Measurements from ENCODE around the gene MISP. TPM values are rescaled to one million over a fixed set of nuclear protein-coding genes. Genes with fewer than 3 reads are reported as not detected.

The MISP gene
- total RNA-seq, 1 donor from 2014 or later, result not detected

GRCh38 chr19:803686-804418, 52.9 kb downstream of the MISP start:
- no peak overlapping the region for H3K4me3 Mint-ChIP-seq

GRCh38 chr19:804419-805165, 53.7 kb downstream of the MISP start:
- H3K4me1 Mint-ChIP-seq, result peaks cover 26% of the 10 kb centered on the region
- H3K4me3 Mint-ChIP-seq, result no peak overlapping the region
- no peak for DNase-seq
- H3K36me3 Mint-ChIP-seq (ENCODE audit: low read depth), result peaks cover 67% of the 10 kb centered on the region
- no peak overlapping the region for H3K27ac Mint-ChIP-seq
- H3K27me3 Mint-ChIP-seq, result no peaks in the 10 kb centered on the region
- no peaks in the 10 kb centered on the region for H3K9me3 Mint-ChIP-seq
- intact Hi-C loops (cut with micrococcal nuclease), result no loop called here

More at GRCh38 chr19:803686-804418, 52.9 kb downstream of the MISP start:
- H3K27ac Mint-ChIP-seq, result no peak overlapping the region
- H3K4me1 Mint-ChIP-seq, result peaks cover 32% of the 10 kb centered on the region
- H3K27me3 Mint-ChIP-seq, result no peaks in the 10 kb centered on the region
- no peaks in the 10 kb centered on the region for H3K9me3 Mint-ChIP-seq
- no peak for DNase-seq
- peaks cover 69% of the 10 kb centered on the region for H3K36me3 Mint-ChIP-seq (ENCODE audit: low read depth)
- intact Hi-C loops (cut with micrococcal nuclease), result no loop called here

DNA sequence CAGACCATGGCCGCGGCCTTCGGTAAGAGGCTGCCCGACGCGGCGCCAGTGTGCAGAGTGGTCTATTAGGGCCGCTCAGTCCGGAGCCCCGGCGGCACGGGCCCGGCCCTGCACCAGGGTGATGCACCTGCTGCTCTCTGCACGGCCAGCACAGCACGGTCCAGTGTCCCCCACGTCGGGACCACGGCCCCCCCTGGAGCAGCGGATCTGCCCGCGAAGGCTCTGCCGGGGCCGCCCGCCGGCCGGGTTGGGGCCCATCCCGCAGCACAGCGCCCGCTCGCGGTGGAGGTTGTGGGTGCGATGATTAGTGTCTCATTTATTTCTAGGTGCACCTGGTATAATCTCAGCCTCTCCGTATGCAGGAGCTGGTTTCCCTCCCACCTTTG, 54.2 kb downstream of the MISP start:
- Mint-ChIP-seq H3K9me3 (no peaks in the 10 kb centered on the region), H3K4me3 (no peak overlapping the region), H3K27me3 (no peaks in the 10 kb centered on the region), H3K4me1 (peaks cover 21% of the 10 kb centered on the region), H3K27ac (no peak overlapping the region), H3K36me3 (ENCODE audit: low read depth) (peaks cover 64% of the 10 kb centered on the region)
- no peak for DNase-seq
- intact Hi-C loops (cut with micrococcal nuclease), result no loop called here

DNA sequence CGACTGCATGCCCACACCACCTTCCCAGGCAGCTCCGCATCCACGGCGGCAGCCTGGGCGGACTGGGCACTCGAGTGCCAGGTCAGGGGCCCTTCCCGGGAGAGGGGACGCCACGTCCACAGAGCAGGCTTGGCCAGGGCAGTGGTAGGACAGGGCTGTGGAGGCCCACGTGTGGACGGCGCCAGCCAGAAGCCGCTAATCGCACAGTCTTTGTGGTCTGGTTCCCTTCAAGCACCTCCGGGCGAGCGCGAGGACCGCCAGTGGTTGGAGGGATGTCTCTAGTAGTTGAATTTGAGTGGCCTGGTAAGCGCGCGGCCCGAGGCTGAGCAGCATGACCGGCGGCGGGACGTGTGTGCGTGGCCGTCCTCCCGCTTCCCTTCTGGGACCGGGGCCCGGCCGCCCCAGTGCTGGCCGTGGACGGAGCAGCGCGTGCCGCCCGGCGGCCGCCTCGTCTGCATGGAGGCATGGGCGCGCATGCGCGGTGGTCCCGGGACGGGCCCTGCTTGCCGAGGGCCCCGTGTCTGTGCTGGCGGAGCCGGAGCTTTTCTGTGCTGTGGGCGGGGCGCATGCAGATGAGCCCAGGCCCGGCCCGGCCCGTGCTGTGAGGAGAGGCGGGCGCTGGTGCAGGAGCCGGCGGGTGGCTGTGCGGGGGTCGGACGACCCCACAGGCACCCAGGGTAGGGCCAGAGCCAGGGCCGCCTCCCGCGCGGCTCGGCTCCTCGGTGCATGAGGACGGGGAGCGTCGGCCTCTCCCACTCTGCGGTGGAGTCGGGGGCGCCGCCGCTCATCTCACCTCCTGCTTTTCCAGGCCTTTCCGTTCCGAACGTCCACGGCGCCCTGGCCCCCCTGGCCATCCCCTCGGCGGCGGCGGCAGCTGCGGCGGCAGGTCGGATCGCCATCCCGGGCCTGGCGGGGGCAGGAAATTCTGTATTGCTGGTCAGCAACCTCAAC, 55.0 kb downstream of the MISP start:
- peaks cover 61% of the 10 kb centered on the region for H3K36me3 Mint-ChIP-seq (ENCODE audit: low read depth)
- no peak overlapping the region for H3K4me3 Mint-ChIP-seq
- intact Hi-C loops (cut with micrococcal nuclease), result no loop called here

DNA sequence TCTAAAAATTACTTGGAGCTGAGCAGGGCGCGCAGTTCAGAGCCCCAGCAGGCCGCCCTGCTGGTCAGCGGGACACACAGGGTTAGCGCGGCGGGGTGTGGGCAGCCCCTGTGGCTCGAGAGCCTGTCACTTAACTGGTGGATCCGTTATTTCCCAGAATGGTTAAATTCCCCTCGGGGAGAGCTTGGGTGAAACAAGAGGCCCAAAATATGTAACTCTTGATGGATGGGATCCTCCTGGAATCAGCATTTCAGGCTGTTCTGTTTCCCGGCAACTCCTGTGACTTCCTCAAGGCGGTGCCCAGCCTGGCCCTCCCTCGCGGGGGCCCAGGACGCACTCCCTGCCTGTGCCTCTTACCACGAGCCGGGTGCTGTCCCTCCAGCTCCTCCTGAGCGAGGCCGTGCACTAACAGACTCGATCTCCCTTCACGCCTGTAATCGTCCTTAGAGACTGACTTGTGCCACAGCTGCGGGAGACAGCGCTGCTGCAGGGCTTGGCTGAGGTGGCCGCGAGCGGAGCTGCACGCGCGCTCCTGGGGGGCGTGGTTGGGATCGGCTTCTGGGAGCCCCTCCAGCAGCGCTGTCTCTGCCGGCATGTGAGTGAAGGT, 56.0 kb downstream of the MISP start:
- intact Hi-C loops (cut with micrococcal nuclease), result no loop called here
- Mint-ChIP-seq H3K27ac (no peak overlapping the region), H3K36me3 (ENCODE audit: low read depth) (peaks cover 60% of the 10 kb centered on the region), H3K4me1 (peaks cover 12% of the 10 kb centered on the region), H3K9me3 (no peaks in the 10 kb centered on the region), H3K4me3 (no peak overlapping the region), H3K27me3 (no peaks in the 10 kb centered on the region)
- no peak for DNase-seq

More for the DNA sequence above, 55.0 kb downstream of the MISP start:
- no peak overlapping the region for H3K27ac Mint-ChIP-seq
- no peak for DNase-seq
- no peaks in the 10 kb centered on the region for H3K27me3 Mint-ChIP-seq
- H3K4me1 Mint-ChIP-seq, result peaks cover 16% of the 10 kb centered on the region
- H3K9me3 Mint-ChIP-seq, result no peaks in the 10 kb centered on the region

- intact Hi-C loops (cut with micrococcal nuclease), result no loop called here
- H3K9me3 Mint-ChIP-seq, result no peaks in the 10 kb centered on the region
- DNase-seq, result no peak
- peaks cover 54% of the 10 kb centered on the region for H3K36me3 Mint-ChIP-seq (ENCODE audit: low read depth)
- H3K27me3 Mint-ChIP-seq, result no peaks in the 10 kb centered on the region
- H3K4me3 Mint-ChIP-seq, result no peak overlapping the region
- H3K27ac Mint-ChIP-seq, result no peak overlapping the region
- H3K4me1 Mint-ChIP-seq, result peaks cover 7% of the 10 kb centered on the region
Measured at GRCh38 chr19:807627-808422, 56.9 kb downstream of the MISP start.

DNA sequence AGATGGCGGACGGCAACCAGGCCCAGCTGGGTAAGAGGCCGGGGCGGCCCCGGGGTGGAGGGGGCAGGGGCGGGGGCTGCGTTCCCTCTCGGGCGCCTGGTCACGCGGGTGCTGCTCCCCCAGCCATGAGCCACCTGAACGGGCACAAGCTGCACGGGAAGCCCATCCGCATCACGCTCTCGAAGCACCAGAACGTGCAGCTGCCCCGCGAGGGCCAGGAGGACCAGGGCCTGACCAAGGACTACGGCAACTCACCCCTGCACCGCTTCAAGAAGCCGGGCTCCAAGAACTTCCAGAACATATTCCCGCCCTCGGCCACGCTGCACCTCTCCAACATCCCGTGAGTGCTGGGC, 57.5 kb downstream of the MISP start:
- no peak for DNase-seq
- Mint-ChIP-seq H3K4me3 (no peak overlapping the region), H3K27ac (no peak overlapping the region), H3K4me1 (peaks cover 6% of the 10 kb centered on the region), H3K9me3 (no peaks in the 10 kb centered on the region), H3K36me3 (ENCODE audit: low read depth) (peaks cover 53% of the 10 kb centered on the region), H3K27me3 (no peaks in the 10 kb centered on the region)
- intact Hi-C loops (cut with micrococcal nuclease), result no loop called here

GRCh38 chr19:810077-810855, 59.4 kb downstream of the MISP start:
- H3K4me3 Mint-ChIP-seq, result no peak overlapping the region
- no peak overlapping the region for H3K27ac Mint-ChIP-seq
- peaks cover 6% of the 10 kb centered on the region for H3K4me1 Mint-ChIP-seq
- DNase-seq, result no peak
- H3K27me3 Mint-ChIP-seq, result no peaks in the 10 kb centered on the region
- H3K36me3 Mint-ChIP-seq (ENCODE audit: low read depth), result peaks cover 54% of the 10 kb centered on the region
- H3K9me3 Mint-ChIP-seq, result no peaks in the 10 kb centered on the region
- intact Hi-C loops (cut with micrococcal nuclease), result no loop called here

- H3K27me3 Mint-ChIP-seq, result no peaks in the 10 kb centered on the region
- H3K9me3 Mint-ChIP-seq, result peaks cover 4% of the 10 kb centered on the region
- no peak for DNase-seq
- H3K36me3 Mint-ChIP-seq (ENCODE audit: low read depth), result peaks cover 55% of the 10 kb centered on the region
- H3K4me3 Mint-ChIP-seq, result no peak overlapping the region
- H3K27ac Mint-ChIP-seq, result no peak overlapping the region
- intact Hi-C loops (cut with micrococcal nuclease), result no loop called here
- peaks cover 6% of the 10 kb centered on the region for H3K4me1 Mint-ChIP-seq
Measured at GRCh38 chr19:810883-811489, 60.1 kb downstream of the MISP start.

DNA sequence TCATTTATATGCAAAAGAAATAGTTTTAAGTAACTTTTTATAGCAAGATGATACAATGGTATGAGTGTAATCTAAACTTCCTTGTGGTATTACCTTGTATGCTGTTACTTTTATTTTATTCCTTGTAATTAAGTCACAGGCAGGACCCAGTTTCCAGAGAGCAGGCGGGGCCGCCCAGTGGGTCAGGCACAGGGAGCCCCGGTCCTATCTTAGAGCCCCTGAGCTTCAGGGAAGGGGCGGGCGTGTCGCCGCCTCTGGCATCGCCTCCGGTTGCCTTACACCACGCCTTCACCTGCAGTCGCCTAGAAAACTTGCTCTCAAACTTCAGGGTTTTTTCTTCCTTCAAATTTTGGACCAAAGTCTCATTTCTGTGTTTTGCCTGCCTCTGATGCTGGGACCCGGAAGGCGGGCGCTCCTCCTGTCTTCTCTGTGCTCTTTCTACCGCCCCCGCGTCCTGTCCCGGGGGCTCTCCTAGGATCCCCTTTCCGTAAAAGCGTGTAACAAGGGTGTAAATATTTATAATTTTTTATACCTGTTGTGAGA, 60.7 kb downstream of the MISP start:
- H3K9me3 Mint-ChIP-seq, result peaks cover 9% of the 10 kb centered on the region
- intact Hi-C loops (cut with micrococcal nuclease), result no loop called here
- no peak overlapping the region for H3K4me3 Mint-ChIP-seq
- H3K4me1 Mint-ChIP-seq, result peaks cover 6% of the 10 kb centered on the region
- H3K27me3 Mint-ChIP-seq, result no peaks in the 10 kb centered on the region
- H3K36me3 Mint-ChIP-seq (ENCODE audit: low read depth), result peaks cover 60% of the 10 kb centered on the region
- no peak overlapping the region for H3K27ac Mint-ChIP-seq
- no peak for DNase-seq

DNA sequence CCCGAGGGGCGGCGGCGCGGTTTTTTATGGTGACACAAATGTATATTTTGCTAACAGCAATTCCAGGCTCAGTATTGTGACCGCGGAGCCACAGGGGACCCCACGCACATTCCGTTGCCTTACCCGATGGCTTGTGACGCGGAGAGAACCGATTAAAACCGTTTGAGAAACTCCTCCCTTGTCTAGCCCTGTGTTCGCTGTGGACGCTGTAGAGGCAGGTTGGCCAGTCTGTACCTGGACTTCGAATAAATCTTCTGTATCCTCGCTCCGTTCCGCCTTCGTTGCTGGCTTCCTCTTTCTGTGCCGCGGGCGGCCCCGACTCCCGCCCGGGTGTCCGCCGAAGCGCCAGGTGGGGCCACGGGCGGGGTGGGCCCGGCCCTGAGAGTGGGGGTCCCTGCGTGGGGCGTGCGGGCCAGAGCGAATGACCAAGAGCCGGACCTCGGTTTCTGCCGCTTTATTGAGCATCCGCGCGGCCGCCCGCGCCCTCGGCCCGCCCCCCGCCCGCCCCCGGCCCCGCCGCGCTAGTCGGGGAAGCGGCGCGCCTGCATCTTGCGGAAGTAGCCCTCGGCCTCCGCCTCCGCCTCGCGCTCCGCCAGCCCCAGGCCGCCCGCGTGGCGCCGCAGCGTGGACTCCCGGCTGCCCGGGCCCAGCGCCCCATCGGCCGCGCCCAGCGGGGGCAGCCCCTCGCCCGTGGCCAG, 61.3 kb downstream of the MISP start:
- H3K27me3 Mint-ChIP-seq, result no peaks in the 10 kb centered on the region

More for the DNA sequence above, 61.3 kb downstream of the MISP start:
- peaks cover 61% of the 10 kb centered on the region for H3K36me3 Mint-ChIP-seq (ENCODE audit: low read depth)
- H3K4me1 Mint-ChIP-seq, result peaks cover 6% of the 10 kb centered on the region
- no peak for DNase-seq
- intact Hi-C loops (cut with micrococcal nuclease), result no loop called here
- H3K27ac Mint-ChIP-seq, result no peak overlapping the region
- no peak overlapping the region for H3K4me3 Mint-ChIP-seq
- peaks cover 15% of the 10 kb centered on the region for H3K9me3 Mint-ChIP-seq
